GM23338 (cell line): ENCODE data around the gene CACNB2. TPM values are rescaled to one million over a fixed set of nuclear protein-coding genes. Genes with fewer than 3 reads are reported as not detected.

Source experiments
- ATAC-seq: fragments of 200-7000 bp; cut with Tn5 transposase; 3 replicates; pipeline ENCODE4 v1.9.1; 2020
- DNase-seq: peaks from one replicate; pipeline ENCODE4 v3.0.0-alpha.2; 2015; ENCODE audit warnings: low spot score
- H2AFZ ChIP-seq: fragments of 200-600 bp; sonication (generic); 2 replicates; pipeline ENCODE4 v1.8.0; 2016; ENCODE audit warnings: antibody characterized with exemption, mild to moderate bottlenecking, moderate library complexity
- H3F3A ChIP-seq: fragments of 200-600 bp; sonication (generic); replicated peaks from 2 replicates; pipeline ENCODE4 v1.8.0; 2017; ENCODE audit warnings: antibody characterized with exemption, mixed run types, low read depth
- H3K27ac ChIP-seq: fragments of 200-600 bp; sonication (generic); 2 replicates; pipeline ENCODE4 v1.6.1; 2016; ENCODE audit warnings: low read depth
- H3K27me3 ChIP-seq: fragments of 200-600 bp; sonication (generic); 2 replicates; pipeline ENCODE4 v1.8.0; 2016; ENCODE audit warnings: mild to moderate bottlenecking, mixed run types, moderate library complexity; ENCODE audit not compliant: insufficient read depth
- H3K36me3 ChIP-seq: fragments of 200-600 bp; sonication (generic); 2 replicates; pipeline ENCODE4 v1.8.0; 2016; ENCODE audit warnings: mild to moderate bottlenecking; ENCODE audit not compliant: insufficient read depth
- H3K4me1 ChIP-seq: fragments of 200-600 bp; sonication (generic); 2 replicates; pipeline ENCODE4 v1.8.0; 2016; ENCODE audit warnings: mild to moderate bottlenecking, moderate library complexity; ENCODE audit not compliant: insufficient read depth
- H3K4me2 ChIP-seq: fragments of 200-600 bp; sonication (generic); 2 replicates; pipeline ENCODE4 v1.7.1; 2017; ENCODE audit warnings: mixed run types
- H3K4me3 ChIP-seq: fragments of 200-600 bp; sonication (generic); 2 replicates; pipeline ENCODE4 v1.6.1; 2016; ENCODE audit warnings: mixed run types
- H3K79me2 ChIP-seq: fragments of 200-600 bp; sonication (generic); replicated peaks from 2 replicates; pipeline ENCODE4 v1.8.0; 2017; ENCODE audit warnings: mild to moderate bottlenecking; ENCODE audit not compliant: insufficient read depth
- H3K9me2 ChIP-seq: fragments of 200-600 bp; sonication (generic); 2 replicates; pipeline ENCODE4 v1.8.0; 2017; ENCODE audit not compliant: insufficient read depth
- H4K20me1 ChIP-seq: fragments of 200-600 bp; sonication (generic); replicated peaks from 2 replicates; pipeline ENCODE4 v1.8.0; 2017; ENCODE audit warnings: mild to moderate bottlenecking; ENCODE audit not compliant: insufficient read depth
- H3K27ac Mint-ChIP-seq: 2 replicates; pipeline ENCODE4 v1.8.0; 2020; ENCODE audit warnings: inconsistent platforms, mild to moderate bottlenecking, moderate library complexity, mixed read lengths
- H3K27me3 Mint-ChIP-seq: 3 replicates; pipeline ENCODE4 v1.8.0; 2022; ENCODE audit warnings: low read depth, mild to moderate bottlenecking, moderate library complexity, mixed read lengths, inconsistent platforms; ENCODE audit not compliant: insufficient read depth, poor library complexity
- H3K36me3 Mint-ChIP-seq: 3 replicates; pipeline ENCODE4 v1.8.0; 2021; ENCODE audit warnings: low read depth, mild to moderate bottlenecking, inconsistent platforms, moderate library complexity, mixed read lengths
- H3K4me1 Mint-ChIP-seq: 3 replicates; pipeline ENCODE4 v1.8.0; 2020; ENCODE audit warnings: mild to moderate bottlenecking, inconsistent platforms, mixed read lengths
- H3K4me3 Mint-ChIP-seq: 3 replicates; pipeline ENCODE4 v1.8.0; 2021; ENCODE audit warnings: moderate library complexity, mild to moderate bottlenecking, inconsistent platforms, mixed read lengths
- H3K9me3 Mint-ChIP-seq: 3 replicates; pipeline ENCODE4 v1.8.0; 2020; ENCODE audit warnings: moderate library complexity, mild to moderate bottlenecking, inconsistent platforms, mixed read lengths
- CREB1 ChIP-seq: fragments of 250-450 bp; sonication (Bioruptor Pico); IDR thresholded peaks from 2 replicates; pipeline ENCODE4 v1.5.0; 2020; ENCODE audit warnings: low read depth, mild to moderate bottlenecking, moderate library complexity
- EZH2 ChIP-seq: fragments of 200-600 bp; sonication (generic); IDR thresholded peaks from one replicate; pipeline ENCODE4 v1.8.0; 2017; ENCODE audit warnings: antibody characterized with exemption, mild to moderate bottlenecking, low read depth; ENCODE audit not compliant: unreplicated experiment
- EZH2phosphoT487 ChIP-seq: fragments of 200-600 bp; sonication (generic); IDR thresholded peaks from one replicate; pipeline ENCODE4 v1.8.1; 2018; ENCODE audit warnings: antibody characterized with exemption; ENCODE audit not compliant: unreplicated experiment
- JUNB ChIP-seq: IDR thresholded peaks from one replicate; pipeline ENCODE4 v1.6.1; 2016; ENCODE audit warnings: antibody characterized with exemption; ENCODE audit not compliant: unreplicated experiment
- NANOG ChIP-seq: IDR thresholded peaks from 2 replicates; pipeline ENCODE4 v1.6.1; 2016; ENCODE audit warnings: antibody characterized with exemption, borderline replicate concordance
- STAT1 ChIP-seq: IDR thresholded peaks from one replicate; pipeline ENCODE4 v1.6.1; 2016; ENCODE audit warnings: antibody characterized with exemption; ENCODE audit not compliant: unreplicated experiment
- ZNF114 ChIP-seq: fragments of 250-450 bp; sonication (Bioruptor Pico); IDR thresholded peaks from 2 replicates; pipeline ENCODE4 v1.5.0; 2020; ENCODE audit warnings: mild to moderate bottlenecking, moderate library complexity
- ZNF462 ChIP-seq: fragments of 250-450 bp; sonication (Bioruptor Pico); IDR thresholded peaks from 2 replicates; pipeline ENCODE4 v1.5.0; 2020; ENCODE audit warnings: mild to moderate bottlenecking, moderate library complexity
- polyA plus RNA-seq: library from polyadenylated mRNA; unstranded; fragments of >200 nt; fragmentation: Nextera tagmentation; extraction: Ambion mirVana; gene quantifications from 2 replicates; pipeline ENCODE4 v1.2.1, GENCODE V29; 2016
- total RNA-seq: library from RNA; depleted of rRNA; stranded (reverse); fragments of >200 nt; shearing (Covaris generic); gene quantifications from 2 replicates; pipeline ENCODE4 v1.2.3, GENCODE V29; 2014
- TF ChIP-seq, protein P1 (sequence below): IDR thresholded peaks from one replicate; pipeline ENCODE4 v1.6.1; 2018; ENCODE audit warnings: antibody characterized with exemption; ENCODE audit not compliant: unreplicated experiment

CACNB2 gene
- total and polyA plus RNA-seq, 2 experiments from 2014 or later: 5.0 to 5.9 TPM

- Mint-ChIP-seq H3K4me1 (peaks cover 14% of the 10 kb centered on the region; the same call in 2 of the 3 replicates), H3K36me3 (no peaks in the 10 kb centered on the region), H3K27me3 (peaks cover 2% of the 10 kb centered on the region), H3K4me3 (no peak overlapping the region), H3K27ac (no peak overlapping the region), H3K9me3 (no peaks in the 10 kb centered on the region)
- peaks cover 3% of the 10 kb centered on the region; the same call in 1 of the 2 replicates for H3K27me3 ChIP-seq
- DNase-seq (no peak), ATAC-seq (no peak)
- no peaks in the 10 kb centered on the region for H4K20me1 ChIP-seq
- no peak overlapping the region for H3K27ac ChIP-seq
- H3K4me1 ChIP-seq: peaks cover 13% of the 10 kb centered on the region; the same call in 1 of the 2 replicates
- no peaks in the 10 kb centered on the region for H3F3A ChIP-seq
- TF ChIP-seq STAT1 (no peak), ZNF114 (CRISPR knock-in tag) (no peak), CREB1 (CRISPR knock-in tag) (no peak), EZH2 (no peak), ZNF462 (CRISPR knock-in tag) (no peak), JUNB (no peak), EZH2phosphoT487 (no peak), NANOG (no peak)
- TF ChIP-seq, protein P1, sequence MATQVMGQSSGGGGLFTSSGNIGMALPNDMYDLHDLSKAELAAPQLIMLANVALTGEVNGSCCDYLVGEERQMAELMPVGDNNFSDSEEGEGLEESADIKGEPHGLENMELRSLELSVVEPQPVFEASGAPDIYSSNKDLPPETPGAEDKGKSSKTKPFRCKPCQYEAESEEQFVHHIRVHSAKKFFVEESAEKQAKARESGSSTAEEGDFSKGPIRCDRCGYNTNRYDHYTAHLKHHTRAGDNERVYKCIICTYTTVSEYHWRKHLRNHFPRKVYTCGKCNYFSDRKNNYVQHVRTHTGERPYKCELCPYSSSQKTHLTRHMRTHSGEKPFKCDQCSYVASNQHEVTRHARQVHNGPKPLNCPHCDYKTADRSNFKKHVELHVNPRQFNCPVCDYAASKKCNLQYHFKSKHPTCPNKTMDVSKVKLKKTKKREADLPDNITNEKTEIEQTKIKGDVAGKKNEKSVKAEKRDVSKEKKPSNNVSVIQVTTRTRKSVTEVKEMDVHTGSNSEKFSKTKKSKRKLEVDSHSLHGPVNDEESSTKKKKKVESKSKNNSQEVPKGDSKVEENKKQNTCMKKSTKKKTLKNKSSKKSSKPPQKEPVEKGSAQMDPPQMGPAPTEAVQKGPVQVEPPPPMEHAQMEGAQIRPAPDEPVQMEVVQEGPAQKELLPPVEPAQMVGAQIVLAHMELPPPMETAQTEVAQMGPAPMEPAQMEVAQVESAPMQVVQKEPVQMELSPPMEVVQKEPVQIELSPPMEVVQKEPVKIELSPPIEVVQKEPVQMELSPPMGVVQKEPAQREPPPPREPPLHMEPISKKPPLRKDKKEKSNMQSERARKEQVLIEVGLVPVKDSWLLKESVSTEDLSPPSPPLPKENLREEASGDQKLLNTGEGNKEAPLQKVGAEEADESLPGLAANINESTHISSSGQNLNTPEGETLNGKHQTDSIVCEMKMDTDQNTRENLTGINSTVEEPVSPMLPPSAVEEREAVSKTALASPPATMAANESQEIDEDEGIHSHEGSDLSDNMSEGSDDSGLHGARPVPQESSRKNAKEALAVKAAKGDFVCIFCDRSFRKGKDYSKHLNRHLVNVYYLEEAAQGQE: no peak
- H3K4me2 ChIP-seq: no peak overlapping the region
- no peak overlapping the region for H3K4me3 ChIP-seq
- no peaks in the 10 kb centered on the region for H3K9me2 ChIP-seq
- H3K79me2 ChIP-seq: no peaks in the 10 kb centered on the region
- no peaks in the 10 kb centered on the region for H3K36me3 ChIP-seq
- no peak overlapping the region for H2AFZ ChIP-seq
Measured at GRCh38 chr10:18397906-18398305, 257.7 kb downstream of the CACNB2 start.
